PC-9 (cell line): ENCODE data around the gene VAV3.

Experiments used
- EZH2 ChIP-seq: fragments of 200-600 bp; sonication (generic); IDR thresholded peaks from 2 replicates; pipeline ENCODE4 v1.8.0; 2017; ENCODE audit warnings: antibody characterized with exemption, low read depth
- TF ChIP-seq, protein P1 (sequence below): fragments of 200-600 bp; sonication (generic); conservative IDR thresholded peaks from 2 replicates; pipeline ENCODE4 v1.6.1; 2017; ENCODE audit warnings: mixed run types, antibody characterized with exemption, mild to moderate bottlenecking, moderate library complexity

DNA sequence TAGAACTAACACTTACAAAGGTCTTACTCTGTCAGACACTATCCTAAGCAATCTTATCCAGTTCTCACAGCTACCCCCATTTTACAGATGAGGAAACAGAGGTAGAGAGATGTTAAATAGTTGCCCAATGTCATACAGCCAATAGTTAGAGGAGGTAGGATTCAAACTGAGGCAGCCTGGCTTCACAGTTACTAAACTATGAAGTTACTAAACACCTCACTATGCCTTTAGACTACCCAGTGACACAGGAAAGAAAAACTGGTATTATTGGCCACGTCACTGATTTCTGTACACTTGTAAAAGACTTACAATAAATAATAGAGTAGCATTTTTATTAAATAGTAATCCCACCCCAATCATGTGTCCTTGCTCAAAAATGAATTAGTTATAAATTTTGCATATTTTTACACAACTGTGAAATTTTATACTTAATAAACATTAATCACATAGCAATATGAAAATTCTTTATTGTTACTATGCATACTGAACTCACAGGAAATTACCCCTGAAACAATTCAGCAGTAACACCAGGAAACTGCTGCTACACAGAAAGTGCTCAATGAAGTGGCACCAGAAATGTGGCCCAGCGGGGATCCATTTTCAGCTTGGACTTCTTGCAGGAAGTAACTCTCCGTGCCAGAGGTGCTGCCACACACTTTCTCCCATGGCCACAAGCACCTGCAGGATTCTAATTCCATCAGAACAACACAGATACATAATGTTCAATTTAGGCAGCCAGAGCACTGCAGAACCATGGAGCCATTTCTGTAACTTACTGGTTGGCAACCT lies 69.4 kb downstream of the VAV3 start:
- TF ChIP-seq EZH2, result no peak
- TF ChIP-seq, protein P1, sequence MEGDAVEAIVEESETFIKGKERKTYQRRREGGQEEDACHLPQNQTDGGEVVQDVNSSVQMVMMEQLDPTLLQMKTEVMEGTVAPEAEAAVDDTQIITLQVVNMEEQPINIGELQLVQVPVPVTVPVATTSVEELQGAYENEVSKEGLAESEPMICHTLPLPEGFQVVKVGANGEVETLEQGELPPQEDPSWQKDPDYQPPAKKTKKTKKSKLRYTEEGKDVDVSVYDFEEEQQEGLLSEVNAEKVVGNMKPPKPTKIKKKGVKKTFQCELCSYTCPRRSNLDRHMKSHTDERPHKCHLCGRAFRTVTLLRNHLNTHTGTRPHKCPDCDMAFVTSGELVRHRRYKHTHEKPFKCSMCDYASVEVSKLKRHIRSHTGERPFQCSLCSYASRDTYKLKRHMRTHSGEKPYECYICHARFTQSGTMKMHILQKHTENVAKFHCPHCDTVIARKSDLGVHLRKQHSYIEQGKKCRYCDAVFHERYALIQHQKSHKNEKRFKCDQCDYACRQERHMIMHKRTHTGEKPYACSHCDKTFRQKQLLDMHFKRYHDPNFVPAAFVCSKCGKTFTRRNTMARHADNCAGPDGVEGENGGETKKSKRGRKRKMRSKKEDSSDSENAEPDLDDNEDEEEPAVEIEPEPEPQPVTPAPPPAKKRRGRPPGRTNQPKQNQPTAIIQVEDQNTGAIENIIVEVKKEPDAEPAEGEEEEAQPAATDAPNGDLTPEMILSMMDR, result no peak
